T1000 (cell line): Measurements from ENCODE around the gene MAP7.

Experiments
- DNase-seq: peaks from one replicate; lab custom pipeline; 2025; ENCODE audit warnings: mixed read lengths; lab: John Stamatoyannopoulos, UW

Gene MAP7

GRCh38 chr6:136564180-136564579 lies 14.0 kb upstream of the MAP7 start:
- DNase-seq = no peak

- no peak for DNase-seq
Observed at GRCh38 chr6:136563386-136564152, 13.3 kb upstream of the MAP7 start.

GRCh38 chr6:136562211-136562610 lies 12.0 kb upstream of the MAP7 start:
- no peak for DNase-seq

DNA sequence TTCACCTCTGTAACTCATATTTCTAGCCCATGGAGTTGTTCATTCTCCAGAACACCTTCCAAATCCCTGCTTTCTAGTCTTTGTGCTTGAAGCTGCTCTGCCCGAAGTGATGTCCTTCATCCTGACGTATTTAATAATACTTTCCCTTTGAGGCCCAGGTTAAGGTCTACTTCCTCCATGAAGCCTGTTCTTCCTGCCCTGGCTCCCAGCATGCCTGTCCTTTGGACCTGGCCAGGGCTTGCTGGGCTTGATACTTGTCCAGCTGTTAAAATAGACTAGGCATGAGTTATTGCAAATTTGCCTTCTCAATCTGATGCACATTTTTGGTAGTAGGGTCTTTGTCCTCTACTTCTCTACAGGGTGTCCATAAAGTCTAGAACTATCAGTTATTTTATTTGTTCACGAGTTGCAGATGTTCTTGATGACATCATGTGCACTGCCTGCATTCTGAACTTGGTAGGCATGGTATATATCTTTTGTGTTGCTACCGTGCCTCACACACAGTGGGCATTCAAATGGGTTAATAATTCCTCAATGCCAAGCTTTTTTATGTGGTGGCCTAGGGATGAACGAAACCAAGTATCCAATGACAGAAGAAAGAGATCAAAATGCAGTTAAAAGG lies 3.1 kb upstream of the MAP7 start:
- no peak for DNase-seq

DNA sequence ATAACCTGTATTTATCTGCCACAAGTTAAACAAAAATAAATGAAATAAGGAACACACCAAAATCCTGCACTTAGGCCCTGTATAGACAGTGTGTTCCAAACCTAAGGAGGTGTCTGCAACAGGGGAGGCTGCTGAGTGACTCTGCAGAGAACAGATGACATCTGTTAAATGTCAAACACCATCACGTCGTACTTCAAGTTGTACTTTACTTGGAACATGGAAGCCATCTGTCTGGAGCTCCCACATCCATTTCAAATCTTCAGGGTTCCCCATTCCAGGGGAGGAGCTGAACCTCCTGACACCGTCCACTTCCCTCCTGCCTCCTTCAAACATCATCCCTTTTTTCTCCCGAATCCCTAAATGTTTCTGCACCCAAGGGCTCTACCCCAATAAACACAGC lies 1.8 kb upstream of the MAP7 start:
- no peak for DNase-seq

- no peak for DNase-seq
Observed at GRCh38 chr6:136551103-136551502, 881 bp upstream of the MAP7 start.

GRCh38 chr6:136550045-136550329 lies 235 bp downstream of the MAP7 start:
- DNase-seq = no peak

DNA sequence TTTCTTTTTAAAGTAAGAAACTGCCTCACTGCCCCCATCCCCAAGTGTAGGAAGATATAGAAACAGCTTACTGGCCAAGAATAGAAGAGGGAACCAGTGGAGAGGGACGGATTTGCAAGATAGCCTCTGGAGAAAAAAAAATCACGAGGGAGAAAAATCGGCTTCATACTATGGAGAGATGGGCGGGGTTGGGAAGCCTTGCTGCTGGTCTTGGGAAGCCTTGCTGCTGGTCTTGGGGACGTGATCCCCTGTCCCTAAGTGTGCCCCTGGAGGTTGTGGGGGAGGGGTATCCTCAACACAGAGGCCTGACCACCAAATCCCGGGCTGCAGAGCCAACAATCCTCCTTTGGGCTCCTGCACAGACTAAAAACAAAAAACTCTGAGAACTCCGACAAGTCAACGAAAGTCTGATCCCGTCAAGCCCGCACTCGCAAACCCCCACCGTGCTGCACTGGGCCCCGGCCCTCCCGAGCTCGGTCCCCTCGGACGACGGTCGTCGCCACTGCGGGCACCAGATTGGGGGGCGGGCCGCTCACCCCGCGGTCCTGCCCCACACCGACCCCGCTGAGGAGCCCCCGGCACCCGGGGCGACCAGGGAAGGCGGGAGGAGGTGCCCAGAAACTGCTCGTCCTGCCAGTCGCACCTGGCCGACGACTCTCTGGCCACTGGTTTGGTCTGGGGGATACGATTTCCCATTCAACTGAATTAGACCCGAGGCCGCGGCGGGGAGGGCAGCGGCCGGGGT lies 750 bp downstream of the MAP7 start:
- no peak for DNase-seq

DNA sequence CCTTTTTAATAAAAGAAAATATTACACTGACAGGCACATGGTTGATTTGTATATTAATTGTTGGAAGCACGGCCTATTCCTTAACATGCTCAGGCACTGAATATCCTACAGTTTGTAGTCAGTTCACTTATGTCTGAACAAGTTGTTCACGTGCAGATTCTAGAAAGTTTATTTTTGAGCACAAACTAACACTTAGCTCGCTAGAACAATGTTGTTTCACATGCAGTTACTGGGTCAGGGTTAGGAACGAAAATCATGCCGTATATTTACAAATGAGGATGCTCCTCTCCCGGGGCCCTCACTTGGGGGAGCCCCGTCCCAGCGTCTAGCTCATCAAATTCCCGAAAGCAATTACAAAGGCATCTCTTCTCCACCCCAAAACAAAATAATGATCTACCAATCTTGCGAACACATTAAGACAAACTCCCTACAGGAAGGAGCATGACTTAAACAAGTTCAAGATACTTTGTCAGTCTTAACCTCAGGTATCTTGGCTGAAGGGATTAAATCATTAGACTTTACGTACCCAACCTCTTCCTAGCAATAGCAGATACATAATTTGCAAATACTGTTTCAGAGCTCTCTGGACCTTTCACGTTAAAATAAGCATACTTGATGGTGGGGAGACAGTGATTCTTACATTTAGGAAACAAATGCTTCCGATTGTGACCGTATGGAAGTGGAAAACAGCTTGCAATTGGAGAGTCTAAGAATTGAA lies 1.5 kb downstream of the MAP7 start:
- DNase-seq = no peak

GRCh38 chr6:136547871-136548270 lies 2.4 kb downstream of the MAP7 start:
- no peak for DNase-seq

GRCh38 chr6:136547336-136547735 lies 2.9 kb downstream of the MAP7 start:
- no peak for DNase-seq

DNA sequence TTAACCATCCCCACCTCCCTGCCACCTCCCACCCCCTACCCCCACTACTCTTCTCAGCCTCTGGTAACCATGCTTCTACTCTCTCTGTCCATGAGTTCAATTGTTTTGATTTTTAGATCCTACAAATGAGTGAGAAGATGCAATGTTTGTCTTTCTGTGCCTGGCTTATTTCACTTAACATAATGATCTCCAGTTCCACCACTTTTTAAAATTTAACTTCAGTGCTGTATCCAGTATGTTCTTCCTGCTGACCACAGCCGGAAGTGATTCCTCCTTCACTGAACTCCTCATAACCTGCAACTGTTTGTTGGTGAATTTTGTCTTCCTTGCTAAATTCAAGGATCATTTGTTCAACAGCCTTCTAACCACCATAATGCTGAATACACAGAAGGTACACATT lies 3.9 kb downstream of the MAP7 start:
- no peak for DNase-seq

DNA sequence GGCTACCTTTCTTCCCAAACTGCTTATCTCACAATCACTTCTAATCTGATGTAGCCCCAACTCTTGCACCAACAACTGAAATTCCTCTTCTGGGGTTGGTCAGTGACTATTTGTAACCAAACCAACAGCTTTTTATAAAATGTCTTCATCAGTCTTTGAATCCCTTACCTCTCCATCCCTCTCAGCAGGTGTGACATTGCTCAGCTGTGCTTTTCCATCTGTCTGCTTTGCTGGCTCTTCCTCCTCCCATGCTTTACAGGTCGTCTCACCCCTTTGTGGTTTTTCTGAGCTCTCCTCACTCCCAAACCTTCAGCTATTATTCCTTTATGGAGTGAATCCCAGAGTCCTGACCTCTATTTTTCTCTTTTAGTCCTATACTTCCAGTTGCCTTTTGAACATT lies 5.9 kb downstream of the MAP7 start:
- DNase-seq = no peak

- no peak for DNase-seq
Observed at GRCh38 chr6:136541395-136541794, 8.8 kb downstream of the MAP7 start.

DNA sequence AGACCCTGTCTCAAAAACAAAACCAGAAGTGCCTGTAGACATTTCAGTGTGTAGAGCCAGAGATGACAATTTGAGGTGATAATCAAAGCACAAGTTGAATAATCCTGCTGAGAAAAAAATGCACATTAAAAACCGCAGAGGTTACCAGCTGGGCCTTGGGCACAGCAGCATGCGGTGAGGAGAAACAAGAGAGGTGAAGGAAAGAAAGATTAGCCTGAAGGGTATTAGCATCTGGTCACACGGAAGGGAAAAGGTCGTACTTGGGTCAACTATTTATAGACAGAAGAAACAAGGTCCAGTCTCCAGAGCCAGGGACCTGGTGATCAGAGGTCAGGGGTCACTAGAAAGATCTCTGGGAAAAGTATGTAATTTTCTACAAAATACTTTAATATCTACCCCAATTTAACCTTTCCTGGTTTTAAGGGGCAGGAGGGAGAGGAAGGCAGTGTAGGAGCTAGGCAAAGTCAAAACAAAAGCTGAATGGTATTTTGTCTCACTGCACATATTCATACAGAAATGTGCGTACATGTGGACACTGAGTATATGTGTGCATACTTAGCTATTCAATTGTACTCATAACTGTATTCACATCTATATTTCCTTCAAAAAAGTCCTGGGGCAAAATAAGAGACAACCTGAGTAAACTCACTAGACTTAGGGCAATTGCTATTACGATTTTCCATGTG lies 10.1 kb downstream of the MAP7 start:
- DNase-seq = no peak

DNA sequence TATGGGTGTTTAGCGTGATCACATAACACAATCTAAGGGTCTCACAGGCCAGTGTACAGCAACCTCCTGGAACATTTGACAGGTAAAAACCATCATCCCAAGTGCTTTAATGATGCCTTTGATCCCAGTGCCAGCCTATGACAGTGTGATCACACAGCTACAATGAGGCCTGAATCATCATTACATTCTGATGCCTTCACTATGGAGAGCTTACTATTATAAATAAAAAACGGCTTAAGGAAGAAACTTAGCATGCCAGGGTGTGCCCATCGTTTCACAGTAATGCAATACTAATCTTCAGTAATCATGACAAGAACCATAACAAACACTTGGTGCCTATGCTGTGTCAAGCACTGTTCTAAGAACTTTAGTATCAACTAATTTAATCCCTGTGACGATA lies 11.4 kb downstream of the MAP7 start:
- DNase-seq = no peak

GRCh38 chr6:136535880-136536650 lies 14.2 kb downstream of the MAP7 start:
- DNase-seq = no peak

GRCh38 chr6:136535017-136535765 lies 15.0 kb downstream of the MAP7 start:
- DNase-seq = no peak

DNA sequence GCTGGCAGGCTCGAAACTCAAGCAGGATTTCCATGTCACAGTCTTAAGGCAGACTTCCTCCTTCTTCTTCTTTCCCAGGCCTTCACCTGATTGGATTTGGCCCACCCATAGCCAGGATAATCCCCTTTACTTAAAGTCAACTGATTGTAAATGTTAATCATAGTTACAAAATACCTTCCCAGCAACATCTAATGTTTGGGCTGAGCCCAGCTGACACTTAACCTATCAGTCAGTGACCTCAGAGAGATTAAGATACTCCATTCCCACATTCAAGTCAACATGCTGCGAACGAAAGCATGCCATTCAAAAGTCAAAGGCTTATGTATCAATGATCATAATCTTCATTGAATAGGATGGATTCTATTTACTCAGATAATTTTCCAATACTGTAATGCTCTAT lies 16.0 kb downstream of the MAP7 start:
- no peak for DNase-seq

DNA sequence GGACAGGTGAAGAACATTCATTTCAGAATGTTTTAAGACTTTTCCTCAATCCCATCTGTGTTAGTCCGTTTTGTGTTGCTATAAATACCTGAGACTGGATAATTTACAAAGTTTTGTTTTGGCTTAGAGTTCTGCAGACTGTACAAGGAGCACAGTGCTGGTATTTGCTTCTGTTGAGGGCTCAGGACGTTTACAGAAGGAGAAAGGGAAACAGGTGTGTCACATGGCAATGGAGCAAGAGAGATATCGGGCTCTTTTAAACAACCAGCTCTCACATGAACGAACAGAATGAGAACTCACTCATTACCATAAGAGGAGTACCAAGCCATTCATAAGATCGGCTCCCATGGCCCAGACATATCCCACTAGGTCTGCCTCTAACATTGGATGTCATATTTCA lies 16.7 kb downstream of the MAP7 start:
- DNase-seq = no peak

GRCh38 chr6:136532030-136532429 lies 18.2 kb downstream of the MAP7 start:
- DNase-seq = no peak
